Coronary artery (tissue), 2 donors: Measurements from ENCODE around the gene SLC28A2.
"Not testable (repeated sequence)": the region's sequence is repeated elsewhere in the genome, so short reads cannot be mapped to it uniquely, and the experiment has no call there.

Source experiments
- DNase-seq: peaks from one replicate; pipeline ENCODE4 v3.0.0-alpha.2; 2017; ENCODE audit warnings: low spot score
- H3K27ac ChIP-seq, 2 donors: fragments of 200-600 bp; sonication (generic); one replicate each; pipeline ENCODE4 v1.5.1; 2016 to 2019
- H3K4me3 ChIP-seq: fragments of 200-600 bp; sonication (generic); 2 replicates; pipeline ENCODE4 v1.5.1; 2016; ENCODE audit warnings: mild to moderate bottlenecking, moderate library complexity
- CTCF ChIP-seq: fragments of 200-600 bp; sonication (generic); IDR thresholded peaks from one replicate; pipeline ENCODE4 v1.5.1; 2019; ENCODE audit warnings: antibody characterized with exemption

SLC28A2 gene

GRCh38 chr15:45234562-45235235, 17.3 kb upstream of the SLC28A2 start:
- no peak overlapping the region for H3K4me3 ChIP-seq
- DNase-seq, result no peak
- no peak overlapping the region for H3K27ac ChIP-seq
- no peak for TF ChIP-seq CTCF

- not testable (repeated sequence) for H3K4me3 ChIP-seq, H3K27ac ChIP-seq
Measured at GRCh38 chr15:45236806-45237205, 15.2 kb upstream of the SLC28A2 start.

DNA sequence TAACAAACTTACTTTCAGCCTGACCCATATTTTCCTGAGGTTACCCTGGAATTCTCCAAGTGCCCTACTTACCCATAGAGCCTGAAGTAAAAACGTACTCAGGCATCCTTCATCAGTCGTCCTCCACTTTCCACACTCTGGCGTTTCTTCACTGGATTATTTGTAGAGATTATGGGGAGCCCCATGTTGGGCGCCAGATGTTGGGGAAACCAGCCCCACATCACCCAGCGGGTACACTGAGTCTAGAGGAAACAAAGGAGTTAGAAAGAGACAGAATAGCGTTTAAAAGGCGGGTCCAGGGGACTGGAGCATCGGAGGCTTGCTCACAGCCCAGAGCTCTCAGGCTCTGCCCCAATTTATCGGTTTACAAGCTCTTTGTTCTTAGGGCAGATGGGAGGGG, 9.7 kb upstream of the SLC28A2 start:
- DNase-seq, result no peak
- TF ChIP-seq CTCF, result no peak
- no peak overlapping the region for H3K4me3 ChIP-seq
- H3K27ac ChIP-seq, result no peak overlapping the region

More at GRCh38 chr15:45236806-45237205, 15.2 kb upstream of the SLC28A2 start:
- not testable (repeated sequence) for DNase-seq

DNA sequence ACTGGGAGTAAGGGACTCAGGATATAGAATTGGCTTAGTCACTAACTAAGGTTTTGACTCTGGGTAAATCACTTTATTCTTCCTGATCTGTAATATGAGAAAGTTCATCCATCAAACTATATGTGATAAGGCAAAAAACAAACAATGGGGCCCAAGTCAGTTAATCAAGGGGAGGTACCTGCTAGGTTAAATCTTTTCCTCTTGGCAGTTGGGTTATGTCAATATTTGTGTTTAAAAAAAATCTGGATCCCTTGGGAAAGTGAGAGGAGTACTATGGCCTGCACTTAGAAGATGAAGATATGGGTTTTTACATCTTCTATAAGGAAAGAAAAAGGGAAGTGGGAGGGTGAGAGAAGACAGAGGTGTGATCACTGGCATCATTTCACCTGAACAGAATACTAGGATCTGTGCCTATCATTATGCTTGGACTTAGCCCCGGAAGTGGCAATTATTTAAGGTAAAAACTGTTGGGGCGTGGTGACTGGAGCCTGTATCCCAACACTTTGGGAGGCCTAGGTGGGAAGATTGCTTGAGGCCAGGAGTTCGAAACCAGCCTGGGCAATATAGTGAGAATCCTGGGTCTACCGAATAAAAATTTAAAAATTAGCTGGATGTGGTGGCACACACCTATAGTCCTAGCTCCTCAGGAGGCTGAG, 2.8 kb upstream of the SLC28A2 start:
- Histone ChIP-seq H3K4me3 (no peak overlapping the region), H3K27ac (no peak overlapping the region)
- no peak for DNase-seq
- no peak for TF ChIP-seq CTCF

- Histone ChIP-seq H3K27ac (no peak overlapping the region), H3K4me3 (no peak overlapping the region)
- DNase-seq, result no peak
Measured at GRCh38 chr15:45253330-45253729, 1.3 kb downstream of the SLC28A2 start.

DNA sequence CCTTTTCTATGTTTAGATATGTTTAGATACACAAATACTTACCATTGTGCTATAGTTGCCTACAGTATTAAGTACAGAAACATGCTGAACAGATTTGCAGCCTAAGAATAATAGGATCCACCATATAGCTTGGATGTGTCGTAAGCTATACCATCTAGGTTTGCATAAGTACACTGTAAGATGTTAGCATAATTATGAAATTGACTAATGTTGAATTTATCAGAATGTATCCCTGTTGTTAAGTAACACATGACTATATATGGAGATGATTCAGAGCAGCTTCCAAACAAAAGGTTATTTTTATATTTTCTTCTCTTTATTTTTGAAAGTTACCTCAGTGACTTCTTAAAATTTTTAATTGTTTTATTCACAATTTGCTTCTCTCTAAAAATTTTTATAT, 2.4 kb downstream of the SLC28A2 start:
- H3K27ac ChIP-seq, result no peak overlapping the region
- TF ChIP-seq CTCF, result no peak
- DNase-seq, result no peak
- H3K4me3 ChIP-seq, result no peak overlapping the region

More at GRCh38 chr15:45253330-45253729, 1.3 kb downstream of the SLC28A2 start:
- no peak for TF ChIP-seq CTCF

DNA sequence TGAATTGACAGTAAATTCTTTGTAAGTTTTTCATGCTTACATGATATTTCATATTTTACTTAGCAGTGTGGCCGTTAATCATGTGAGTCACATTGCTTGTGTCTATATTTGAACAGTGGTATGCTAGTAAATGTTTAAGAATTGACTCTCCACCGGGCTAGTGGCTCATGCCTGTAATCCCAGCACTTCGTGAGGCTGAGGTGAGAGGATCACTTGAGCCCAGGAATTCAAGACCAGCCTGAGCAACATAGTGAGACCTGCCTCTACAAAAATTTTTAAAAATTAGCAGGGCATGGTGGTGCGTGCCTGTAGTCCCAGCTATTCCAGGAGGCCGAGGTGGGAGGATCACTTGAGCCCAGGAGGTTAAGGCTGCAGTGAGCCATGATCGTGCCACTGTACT, 2.8 kb downstream of the SLC28A2 start:
- H3K4me3 ChIP-seq, DNase-seq, H3K27ac ChIP-seq: not testable (repeated sequence)

- Histone ChIP-seq H3K27ac (no peak overlapping the region), H3K4me3 (no peak overlapping the region)
- no peak for DNase-seq
- no peak for TF ChIP-seq CTCF
Measured at GRCh38 chr15:45259796-45260195, 7.8 kb downstream of the SLC28A2 start.
